ENCODE measurements around the gene HYOU1.
A peak's percentile ranks its signal among the peaks of the same experiment; 100 is the strongest.
"Not testable (repeated sequence)": the region's sequence is repeated elsewhere in the genome, so short reads cannot be mapped to it uniquely, and the experiment has no call there.

HYOU1 gene, protein sequence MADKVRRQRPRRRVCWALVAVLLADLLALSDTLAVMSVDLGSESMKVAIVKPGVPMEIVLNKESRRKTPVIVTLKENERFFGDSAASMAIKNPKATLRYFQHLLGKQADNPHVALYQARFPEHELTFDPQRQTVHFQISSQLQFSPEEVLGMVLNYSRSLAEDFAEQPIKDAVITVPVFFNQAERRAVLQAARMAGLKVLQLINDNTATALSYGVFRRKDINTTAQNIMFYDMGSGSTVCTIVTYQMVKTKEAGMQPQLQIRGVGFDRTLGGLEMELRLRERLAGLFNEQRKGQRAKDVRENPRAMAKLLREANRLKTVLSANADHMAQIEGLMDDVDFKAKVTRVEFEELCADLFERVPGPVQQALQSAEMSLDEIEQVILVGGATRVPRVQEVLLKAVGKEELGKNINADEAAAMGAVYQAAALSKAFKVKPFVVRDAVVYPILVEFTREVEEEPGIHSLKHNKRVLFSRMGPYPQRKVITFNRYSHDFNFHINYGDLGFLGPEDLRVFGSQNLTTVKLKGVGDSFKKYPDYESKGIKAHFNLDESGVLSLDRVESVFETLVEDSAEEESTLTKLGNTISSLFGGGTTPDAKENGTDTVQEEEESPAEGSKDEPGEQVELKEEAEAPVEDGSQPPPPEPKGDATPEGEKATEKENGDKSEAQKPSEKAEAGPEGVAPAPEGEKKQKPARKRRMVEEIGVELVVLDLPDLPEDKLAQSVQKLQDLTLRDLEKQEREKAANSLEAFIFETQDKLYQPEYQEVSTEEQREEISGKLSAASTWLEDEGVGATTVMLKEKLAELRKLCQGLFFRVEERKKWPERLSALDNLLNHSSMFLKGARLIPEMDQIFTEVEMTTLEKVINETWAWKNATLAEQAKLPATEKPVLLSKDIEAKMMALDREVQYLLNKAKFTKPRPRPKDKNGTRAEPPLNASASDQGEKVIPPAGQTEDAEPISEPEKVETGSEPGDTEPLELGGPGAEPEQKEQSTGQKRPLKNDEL

DNA sequence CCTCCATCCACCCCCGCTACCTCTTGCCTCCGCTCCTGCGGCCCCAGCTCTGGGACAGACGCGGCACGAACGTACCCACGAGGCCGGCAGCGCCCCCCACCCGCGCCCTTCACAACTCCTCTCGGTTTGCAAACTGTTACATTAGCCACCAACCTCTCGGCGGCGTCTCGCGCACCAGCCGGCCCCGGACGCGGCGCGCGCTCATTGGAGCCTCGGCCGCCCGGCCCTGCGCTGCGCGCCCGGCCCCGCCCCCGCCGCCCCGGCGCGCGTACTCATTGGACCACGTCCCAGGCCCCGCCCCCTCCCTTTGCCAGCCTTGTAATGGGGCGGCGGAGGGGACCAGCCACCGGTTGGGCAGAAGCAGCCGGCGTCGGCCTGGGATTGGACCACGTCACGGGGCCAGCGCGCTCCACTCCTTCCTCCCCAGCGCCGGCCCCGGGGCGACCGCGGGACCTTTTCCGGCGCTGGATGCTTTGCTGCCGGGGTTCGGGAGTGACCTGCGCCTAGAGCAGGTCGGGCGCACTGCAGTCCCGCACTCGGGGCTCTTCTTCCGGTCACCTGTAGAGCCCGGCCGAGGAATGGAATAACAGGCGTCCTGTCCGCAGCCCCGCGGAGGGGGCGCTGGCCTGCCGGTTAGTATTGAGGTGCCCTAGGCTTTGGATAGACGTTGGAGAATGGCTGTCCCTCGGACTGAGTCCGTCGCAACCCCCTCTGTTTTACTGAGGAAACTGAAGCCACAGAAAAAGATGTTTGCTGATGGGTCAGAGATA, at the start of gene HYOU1:
TSS of gene HYOU1 (minus strand) at position 206 of the 770 bp plus-strand sequence. CDS start 1,045 bp downstream, outside the sequence.
- peak; percentile 99 for DNase-seq

DNA sequence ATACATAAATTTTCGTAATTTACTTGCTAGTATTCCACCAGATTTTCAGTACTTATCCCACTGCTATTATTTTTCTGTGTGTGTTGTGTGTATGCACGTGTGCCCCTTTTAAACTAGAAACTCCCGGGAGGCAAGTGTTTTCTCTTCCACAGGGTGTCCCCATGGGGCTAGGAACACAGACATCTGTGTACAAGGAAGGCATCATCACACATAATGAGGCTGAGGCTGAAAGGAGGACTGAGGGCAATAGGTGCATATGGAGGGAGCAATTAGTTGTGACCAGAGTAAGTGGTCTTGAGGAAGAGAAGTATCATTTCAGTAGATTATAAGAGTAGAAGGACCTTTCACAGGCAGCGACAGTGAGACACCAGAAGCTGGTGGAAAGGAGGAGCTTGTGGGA, 46.8 kb upstream of the HYOU1 start:
- no peak for DNase-seq

DNA sequence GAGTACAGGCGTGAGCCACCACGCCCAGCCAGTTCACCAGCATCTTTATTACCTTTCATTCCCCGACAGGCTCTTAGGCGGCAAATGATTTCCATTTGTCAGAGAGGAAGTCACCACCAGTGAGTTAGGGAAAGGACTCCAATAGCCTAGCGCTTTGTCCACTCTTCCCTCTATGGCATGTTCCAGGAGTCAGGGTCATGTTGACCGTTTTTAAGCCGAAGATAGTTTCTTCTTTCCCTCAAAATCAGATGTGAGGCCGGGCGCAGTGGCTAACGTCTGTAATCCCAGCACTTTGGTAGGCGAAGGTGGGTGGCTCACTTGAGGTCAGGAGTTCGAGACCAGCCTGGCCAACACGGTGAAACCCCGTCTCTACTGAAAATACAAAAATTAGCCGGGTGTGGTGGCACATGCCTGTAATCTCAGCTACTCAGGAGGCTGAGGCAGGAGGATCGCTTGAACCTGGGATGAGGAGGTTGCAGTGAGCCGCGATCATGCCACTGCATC, 46.2 kb upstream of the HYOU1 start:
- not testable (repeated sequence) for DNase-seq

DNA sequence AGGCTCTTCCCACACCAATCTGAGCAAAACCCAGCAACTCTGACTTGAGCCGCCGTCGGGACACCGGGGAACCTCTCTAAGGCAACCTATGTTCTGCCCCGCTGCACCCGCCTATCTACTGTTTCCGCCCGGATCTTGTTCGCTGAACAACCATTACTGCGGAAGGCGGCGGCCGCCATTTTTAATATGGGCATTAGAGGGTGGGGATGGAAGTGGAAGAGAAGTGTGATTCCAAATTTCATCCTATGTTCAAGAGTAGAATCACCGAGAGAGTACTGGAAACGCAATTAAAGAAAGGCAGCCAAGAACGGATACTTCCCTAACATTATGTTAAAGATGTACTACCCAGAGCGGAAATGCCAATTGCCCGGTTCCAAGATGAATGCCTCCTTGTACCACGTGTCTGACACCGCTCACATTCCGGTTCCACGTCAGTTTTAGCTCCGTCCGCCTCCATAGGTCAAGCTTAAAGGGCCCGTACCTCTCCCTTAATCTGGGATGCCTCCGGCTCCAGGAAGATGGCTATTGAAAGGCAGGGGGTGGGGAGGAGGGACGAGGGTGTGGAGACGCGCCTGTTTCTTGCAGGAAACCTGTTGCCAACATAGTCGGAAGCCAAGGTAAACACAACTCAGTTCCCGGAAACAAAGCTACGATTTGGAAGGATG, 44.9 kb upstream of the HYOU1 start, which contains the start of gene DPAGT1:
TSS of gene DPAGT1 (minus strand) at position 95 of the 665 bp plus-strand sequence. CDS start 198 bp downstream, outside the sequence.
- DNase-seq: peak; percentile 80

DNA sequence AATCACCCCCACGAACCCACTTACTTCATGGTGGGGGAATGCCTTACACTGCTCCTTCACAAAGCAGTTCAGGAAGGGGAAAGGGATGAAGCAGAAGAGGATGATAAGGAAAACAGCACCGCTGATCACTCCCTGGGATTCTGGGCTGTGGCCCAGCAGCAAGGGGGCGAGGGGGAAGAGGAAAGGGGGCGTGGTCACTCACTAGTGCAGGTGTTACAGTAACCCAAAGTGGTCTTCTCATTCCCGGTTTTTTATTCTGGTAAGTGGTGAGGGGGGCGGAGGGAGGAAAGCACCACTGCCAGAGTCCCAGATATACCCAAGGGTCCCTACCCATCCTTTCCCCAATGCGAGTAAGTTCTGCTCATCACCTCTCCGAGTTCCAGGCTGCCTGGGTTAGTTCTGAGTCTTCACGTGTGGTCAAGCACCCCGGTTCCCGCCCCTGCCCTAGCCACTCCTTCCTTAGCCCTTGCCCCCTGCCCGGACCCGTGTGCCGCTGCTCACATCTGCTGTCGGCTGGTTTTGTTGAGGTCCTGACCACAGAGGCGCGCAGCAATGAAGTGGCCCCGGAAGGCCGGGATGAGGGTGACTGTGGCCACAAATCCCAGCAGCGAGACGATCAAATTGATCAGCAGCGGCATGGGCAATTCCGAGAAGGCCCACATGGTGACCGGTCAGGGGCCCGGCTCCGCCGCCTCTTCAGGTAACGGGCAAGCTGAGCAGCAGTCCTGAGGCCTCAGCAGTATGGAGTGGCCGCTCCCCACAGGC, 44.2 kb upstream of the HYOU1 start:
- no peak for DNase-seq

DNA sequence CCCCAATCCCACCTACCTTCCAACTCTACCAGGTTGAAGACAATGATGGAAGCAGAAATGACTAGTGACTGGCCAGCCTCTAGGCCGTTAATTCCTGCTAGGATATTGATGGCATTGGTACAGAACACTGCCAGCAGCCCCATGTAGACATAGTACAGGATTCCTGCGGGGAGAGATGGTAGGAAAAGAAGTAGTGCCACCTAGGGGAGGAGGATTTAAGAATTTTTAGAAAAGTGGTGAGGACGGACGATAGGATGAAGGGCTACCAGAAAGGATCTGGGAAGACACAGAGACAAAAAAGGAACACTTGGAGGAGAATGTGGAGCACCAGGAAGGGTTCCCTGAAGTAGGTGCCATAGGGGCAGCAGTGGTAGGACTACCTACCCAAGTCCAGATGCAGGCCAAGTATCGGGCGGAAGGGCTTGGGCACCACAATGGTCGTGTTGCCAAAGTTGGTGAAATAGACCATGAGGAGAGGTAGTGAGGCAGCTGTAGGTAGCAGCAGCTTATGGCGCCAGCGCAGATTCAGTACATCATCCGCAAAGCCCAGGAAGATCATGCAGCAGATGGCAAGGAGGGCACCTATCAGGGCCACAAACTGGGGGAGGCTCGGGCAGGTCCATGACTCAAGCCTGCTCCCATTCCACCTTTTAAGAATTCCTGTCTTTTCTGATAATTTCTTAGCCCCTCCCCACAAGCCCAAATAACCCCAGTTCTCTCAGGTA, 43.4 kb upstream of the HYOU1 start:
- no peak for DNase-seq

DNA sequence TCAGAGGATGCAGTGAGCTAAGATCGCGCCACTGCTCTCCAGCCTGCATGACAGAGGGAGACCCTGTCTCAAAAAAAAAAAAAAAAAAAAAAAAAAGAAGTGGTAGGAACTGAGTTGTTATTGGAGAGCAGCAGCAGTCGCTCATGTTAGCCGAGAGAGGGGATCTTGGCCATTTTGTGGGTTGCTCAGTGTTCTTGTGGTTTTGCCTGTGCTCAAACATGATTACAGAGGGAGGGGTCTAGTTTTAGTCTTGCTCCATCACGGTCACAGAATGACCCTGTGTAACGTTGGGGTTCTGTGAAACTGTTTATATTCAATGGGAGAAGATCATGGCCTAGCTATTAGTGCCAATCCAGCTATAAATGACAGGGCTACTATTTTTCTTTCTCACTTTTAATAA, 42.7 kb upstream of the HYOU1 start:
- no peak for DNase-seq

DNA sequence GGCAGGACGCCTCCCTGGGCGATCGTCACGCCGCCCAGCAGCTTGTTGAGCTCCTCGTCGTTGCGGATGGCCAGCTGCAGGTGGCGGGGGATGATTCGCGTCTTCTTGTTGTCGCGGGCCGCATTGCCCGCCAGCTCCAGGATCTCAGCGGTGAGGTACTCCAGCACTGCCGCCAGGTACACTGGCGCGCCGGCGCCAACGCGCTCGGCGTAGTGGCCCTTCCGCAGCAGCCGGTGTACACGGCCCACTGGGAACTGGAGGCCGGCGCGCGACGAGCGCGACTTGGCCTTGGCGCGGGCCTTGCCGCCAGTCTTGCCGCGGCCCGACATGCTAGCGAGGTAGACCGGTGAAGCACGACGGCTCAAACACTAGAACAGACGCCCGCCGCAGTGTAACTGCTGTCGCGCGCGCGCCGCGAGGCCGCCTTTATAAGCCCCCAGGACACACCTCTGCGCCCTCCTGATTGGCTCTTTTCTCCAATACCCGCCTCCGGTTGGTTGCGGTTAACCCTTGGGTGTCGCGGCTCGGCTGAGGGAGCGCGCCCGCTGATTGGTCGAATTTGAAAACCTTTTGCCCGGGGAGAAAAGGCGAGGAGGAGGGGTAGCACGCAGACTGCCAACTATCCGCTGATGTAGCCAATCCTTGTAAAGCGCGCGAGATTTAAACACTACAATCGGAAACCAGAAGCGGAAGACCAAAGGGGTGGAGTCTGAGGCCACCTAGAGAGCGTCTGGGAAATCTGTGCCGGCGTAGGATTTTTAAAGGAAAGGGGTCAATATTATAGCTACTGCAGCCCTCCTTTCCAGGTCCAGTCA, 38.3 kb upstream of the HYOU1 start:
- DNase-seq: peak; percentile 98

DNA sequence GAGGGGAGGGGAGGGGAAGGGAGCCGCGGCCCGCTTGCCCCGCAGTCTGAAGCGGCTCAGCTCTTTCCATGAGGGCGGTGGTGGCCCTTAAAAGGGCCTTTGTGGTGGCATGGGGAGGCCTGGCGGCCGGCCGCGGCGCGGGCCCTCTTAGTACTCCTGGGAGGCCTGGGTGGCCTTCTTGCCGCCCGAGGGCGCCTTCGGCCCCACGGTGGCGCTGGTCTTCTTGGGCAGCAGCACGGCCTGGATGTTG, 37.7 kb upstream of the HYOU1 start:
- peak; percentile 48 for DNase-seq

DNA sequence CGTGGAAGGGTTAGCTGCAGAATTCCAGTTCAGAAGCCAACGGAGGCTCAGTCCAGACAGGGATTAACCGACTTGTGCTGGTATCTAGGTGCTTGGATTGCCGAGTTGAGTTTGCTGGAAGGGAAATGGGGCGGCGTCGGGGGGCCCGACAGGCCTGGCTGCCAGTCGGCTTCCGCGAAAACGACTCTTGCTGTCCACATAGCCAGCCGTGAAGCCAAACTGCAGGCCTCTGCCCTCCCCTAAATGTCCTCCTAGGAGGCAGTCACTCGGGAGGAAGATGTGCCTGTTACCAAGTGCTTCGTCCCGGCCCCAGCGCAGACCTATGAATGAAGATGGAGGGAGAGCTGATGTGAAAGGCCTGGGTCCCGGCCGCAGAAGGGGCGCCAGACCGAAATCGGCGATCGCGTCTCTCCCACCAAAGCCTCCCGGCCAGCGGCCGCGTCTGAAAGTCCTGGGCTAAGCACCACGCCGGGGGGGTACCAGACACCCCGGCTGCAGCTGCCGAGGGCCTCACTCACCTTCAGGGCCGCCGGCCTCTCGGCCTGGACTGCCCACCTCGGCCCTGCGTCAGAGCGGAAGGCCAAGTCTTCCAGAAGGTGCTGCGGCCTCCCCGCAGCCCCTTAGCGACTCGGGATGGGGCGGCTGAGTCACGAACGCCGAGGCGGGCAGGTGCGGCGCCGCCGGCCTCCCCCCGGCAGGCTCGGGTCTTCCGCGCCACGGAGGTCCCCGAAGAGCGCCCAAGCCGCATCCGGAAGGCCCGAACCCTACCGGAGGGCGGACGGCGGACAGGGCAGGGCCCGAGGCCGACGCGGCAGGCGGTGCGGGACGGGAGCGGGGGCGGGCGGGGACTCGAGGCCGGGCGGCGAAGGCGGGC, 37.2 kb upstream of the HYOU1 start:
- DNase-seq: peak; percentile 41

DNA sequence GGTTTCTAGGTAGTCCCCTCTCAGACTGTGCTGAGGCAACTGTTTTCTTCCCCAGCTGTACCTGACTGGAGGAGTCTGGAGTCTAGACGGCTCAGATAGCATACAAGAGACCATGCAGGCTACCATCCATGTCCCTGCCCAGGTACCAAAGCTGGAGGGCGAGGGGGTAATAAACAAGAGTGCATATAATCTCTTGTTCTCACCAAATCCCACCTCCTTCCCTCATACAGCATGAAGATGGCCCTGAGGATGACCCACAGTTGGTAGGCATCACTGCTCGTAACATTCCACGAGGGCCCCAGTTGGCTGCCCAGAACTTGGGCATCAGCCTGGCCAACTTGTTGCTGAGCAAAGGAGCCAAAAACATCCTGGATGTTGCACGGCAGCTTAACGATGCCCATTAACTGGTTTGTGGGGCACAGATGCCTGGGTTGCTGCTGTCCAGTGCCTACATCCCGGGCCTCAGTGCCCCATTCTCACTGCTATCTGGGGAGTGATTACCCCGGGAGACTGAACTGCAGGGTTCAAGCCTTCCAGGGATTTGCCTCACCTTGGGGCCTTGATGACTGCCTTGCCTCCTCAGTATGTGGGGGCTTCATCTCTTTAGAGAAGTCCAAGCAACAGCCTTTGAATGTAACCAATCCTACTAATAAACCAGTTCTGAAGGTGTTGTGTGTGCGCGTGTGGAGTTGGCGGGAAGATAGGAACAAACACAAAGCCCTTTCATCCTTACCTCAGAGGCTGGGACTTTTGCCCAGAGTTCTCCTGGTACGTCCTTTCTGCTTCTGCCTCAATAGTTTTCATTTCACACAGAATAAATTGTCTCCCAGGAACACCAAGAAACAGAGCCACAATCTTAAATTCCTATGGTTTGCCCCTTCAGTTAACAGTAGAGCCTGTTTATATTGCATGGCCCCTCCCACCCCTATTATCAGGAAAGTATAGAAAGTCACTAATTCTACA, 36.2 kb upstream of the HYOU1 start:
- DNase-seq: no peak

DNA sequence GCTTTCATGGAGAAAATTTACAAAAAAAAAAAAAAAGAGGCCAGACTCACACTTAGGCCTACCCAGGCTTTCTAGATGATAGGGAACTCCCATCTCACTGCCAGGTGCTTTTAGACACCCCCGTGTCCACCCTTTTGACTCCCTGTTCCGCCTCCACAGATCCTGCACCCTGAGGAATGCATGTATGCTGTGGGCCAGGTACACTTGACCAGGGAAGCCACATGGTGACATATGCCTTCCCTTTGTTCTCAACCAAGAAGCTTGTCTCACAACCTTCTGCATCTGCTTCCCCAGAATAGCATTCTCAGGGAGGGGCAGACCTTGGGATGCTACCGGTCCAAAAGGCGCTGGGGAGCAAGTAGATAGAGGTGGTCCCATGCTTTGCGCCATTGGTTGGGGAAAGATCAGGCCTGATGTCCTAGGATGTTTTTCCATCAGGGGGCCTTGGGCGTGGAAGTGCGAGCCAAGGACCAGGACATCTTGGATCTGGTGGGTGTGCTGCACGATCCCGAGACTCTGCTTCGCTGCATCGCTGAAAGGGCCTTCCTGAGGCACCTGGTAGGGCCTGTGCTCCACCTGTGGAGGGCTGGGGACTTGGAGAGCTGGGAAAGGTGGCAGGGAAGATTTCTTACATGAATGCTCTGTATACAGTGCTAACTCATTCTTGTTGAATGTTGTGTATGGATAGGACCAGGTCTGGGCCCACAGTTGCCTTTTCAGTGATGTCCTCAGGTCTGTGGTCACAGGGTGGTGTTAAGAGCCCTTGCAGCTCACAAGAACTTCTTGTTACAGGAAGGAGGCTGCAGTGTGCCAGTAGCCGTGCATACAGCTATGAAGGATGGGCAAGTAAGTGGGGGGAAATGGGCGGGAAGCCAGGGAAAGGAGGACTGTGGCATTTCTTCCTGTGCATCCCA, 35.2 kb upstream of the HYOU1 start:
- DNase-seq: no peak

DNA sequence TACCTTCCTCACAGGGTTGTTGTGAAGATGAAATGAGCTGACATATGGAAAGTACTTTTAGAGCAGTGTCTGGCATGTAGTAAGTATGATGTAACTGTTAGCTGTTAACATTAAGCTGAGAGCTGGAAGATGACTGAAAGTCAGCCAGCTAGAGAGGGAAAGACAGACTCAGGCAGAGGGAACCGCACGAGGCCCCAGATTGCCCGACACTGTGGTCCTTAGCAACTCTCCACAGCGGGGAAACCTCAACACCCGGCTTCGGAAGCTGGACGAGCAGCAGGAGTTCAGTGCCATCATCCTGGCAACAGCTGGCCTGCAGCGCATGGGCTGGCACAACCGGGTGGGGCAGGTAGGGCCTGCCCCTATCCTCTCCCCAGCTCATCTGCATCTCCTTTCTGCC, 34.2 kb upstream of the HYOU1 start:
- DNase-seq: no peak

DNA sequence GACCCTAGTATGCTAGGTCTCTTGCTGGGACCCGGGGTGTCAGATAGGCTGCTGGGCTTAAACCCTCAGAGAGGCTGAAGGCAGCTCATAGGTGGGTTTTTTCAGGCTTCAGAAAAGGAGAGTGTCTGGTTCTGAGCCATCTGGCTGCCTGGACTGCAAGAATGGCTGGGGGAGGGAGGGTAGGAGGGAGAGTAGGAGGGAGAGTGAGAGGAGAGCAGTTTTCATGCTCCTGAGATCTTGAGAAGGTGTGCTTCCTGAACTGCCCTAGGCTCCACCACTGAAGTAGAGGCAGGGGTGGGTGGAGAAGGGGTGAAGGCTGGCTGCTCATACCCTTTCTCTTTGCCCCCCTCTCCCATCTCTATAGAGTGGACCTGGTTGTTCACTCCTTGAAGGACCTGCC, 32.3 kb upstream of the HYOU1 start:
- no peak for DNase-seq

DNA sequence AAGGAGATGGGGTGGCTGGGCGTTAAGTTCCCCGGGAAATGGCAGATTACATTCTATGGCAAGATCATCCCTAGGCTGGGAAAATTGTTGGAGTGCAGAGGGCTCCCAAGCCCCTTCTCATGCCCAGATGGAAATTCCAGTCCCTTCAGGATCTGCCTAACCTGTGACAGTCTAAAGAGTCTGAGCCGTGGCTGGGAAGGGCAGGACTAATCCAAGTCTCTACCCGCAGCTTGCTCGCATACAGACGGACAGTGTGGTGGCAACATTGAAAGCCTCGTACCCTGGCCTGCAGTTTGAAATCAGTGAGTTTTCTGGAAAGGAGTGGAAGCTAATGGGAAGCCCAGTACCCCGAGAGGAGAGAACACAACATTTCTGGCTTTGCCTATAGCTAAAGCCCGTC, 31.4 kb upstream of the HYOU1 start:
- DNase-seq: no peak

DNA sequence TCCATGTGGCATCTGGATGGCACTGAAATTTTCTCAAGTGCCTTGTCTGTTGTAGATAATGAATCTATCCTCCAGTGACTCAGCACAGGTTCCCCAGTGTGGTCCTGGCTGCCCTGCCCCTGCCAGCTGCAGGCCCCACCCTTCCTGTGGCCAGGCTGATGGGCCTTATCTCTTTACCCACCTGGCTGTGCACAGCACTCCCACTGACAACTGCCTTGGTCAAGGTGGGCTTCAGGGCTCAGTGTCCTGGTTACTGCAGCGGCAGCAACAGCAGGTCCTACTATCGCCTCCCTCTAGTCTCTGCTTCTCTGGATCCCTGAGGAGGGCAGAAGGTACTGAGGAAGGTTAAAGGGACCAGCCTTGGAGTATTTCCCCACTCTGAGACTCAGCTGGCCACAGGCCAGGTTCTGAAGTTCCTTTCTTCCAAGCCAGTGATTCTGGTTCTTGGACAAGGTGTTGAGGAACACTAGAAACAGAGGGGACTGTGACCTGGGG, 30.8 kb upstream of the HYOU1 start:
- no peak for DNase-seq
